ENCODE data around the gene DNAJB8. TPM values are rescaled to one million over a fixed set of nuclear protein-coding genes. Genes with fewer than 3 reads are reported as not detected.

The DNAJB8 gene
- total and polyA plus RNA-seq, 2 experiments from 2014 or later = not detected

GRCh38 chr3:128493570-128494366 lies 27.1 kb upstream of the DNAJB8 start:
- H3K79me2 ChIP-seq = no peaks in the 10 kb centered on the region
- peaks cover 89% of the 10 kb centered on the region for H3K27me3 ChIP-seq
- H3K9me3 ChIP-seq (ENCODE audit: low read depth) = no peaks in the 10 kb centered on the region
- no peaks in the 10 kb centered on the region for H3K9me2 ChIP-seq (replicated peaks; ENCODE audit: insufficient read depth)
- no peak overlapping the region for H3K27ac ChIP-seq
- no peak for DNase-seq (ENCODE audit: low spot score)
- H4K20me1 ChIP-seq (ENCODE audit: insufficient read depth, poor library complexity, severe bottlenecking) = no peaks in the 10 kb centered on the region
- no peak overlapping the region for H2AFZ ChIP-seq
- 32% methylated on average over 12 of the region's 13 CpGs for WGBS (ENCODE audit: low lambda C conversion rate, missing lambda C conversion rate)
- TF ChIP-seq EZH2phosphoT487 (IDR thresholded peaks at IDR 0.05; ENCODE audit: low read depth, severe bottlenecking, unreplicated experiment) = peak; percentile 20
- no peak for TF ChIP-seq CTCF (IDR thresholded peaks at IDR 0.05; ENCODE audit: poor library complexity)
- no peak for TF ChIP-seq EZH2 (IDR thresholded peaks at IDR 0.05; ENCODE audit: borderline replicate concordance)
- no peaks in the 10 kb centered on the region for H3K36me3 ChIP-seq (replicated peaks; ENCODE audit: insufficient read depth, low read depth)
- peaks cover 23% of the 10 kb centered on the region for H3K4me1 ChIP-seq (ENCODE audit: insufficient read depth)
- no peak overlapping the region for H3K4me3 ChIP-seq
- H3K4me2 ChIP-seq = no peak overlapping the region

- Histone ChIP-seq H3K79me2 (no peaks in the 10 kb centered on the region), H3K36me3 (replicated peaks; ENCODE audit: insufficient read depth, low read depth) (no peaks in the 10 kb centered on the region), H3K27me3 (peaks cover 96% of the 10 kb centered on the region), H3K9me3 (ENCODE audit: low read depth) (no peaks in the 10 kb centered on the region), H2AFZ (peak within 1 kb of the TSS; percentile 56), H3K4me3 (no peak within 1 kb of the TSS), H3K9me2 (replicated peaks; ENCODE audit: insufficient read depth) (no peaks in the 10 kb centered on the region), H3K4me2 (peak within 1 kb of the TSS; percentile 72), H4K20me1 (ENCODE audit: insufficient read depth, poor library complexity, severe bottlenecking) (no peaks in the 10 kb centered on the region), H3K4me1 (ENCODE audit: insufficient read depth) (peaks cover 32% of the 10 kb centered on the region), H3K27ac (no peak within 1 kb of the TSS)
- peak; percentile 56 for DNase-seq (ENCODE audit: low spot score)
- peak; percentile 83 for TF ChIP-seq EZH2phosphoT487 (IDR thresholded peaks at IDR 0.05; ENCODE audit: low read depth, severe bottlenecking, unreplicated experiment)
- TF ChIP-seq CTCF (IDR thresholded peaks at IDR 0.05; ENCODE audit: poor library complexity) = peak; percentile 22
- TF ChIP-seq EZH2 (IDR thresholded peaks at IDR 0.05; ENCODE audit: borderline replicate concordance) = peak; percentile 96
- whole genome bisulfite sequencing (ENCODE audit: low lambda C conversion rate, missing lambda C conversion rate) = 19% methylated on average over 22 of the region's 78 CpGs
Observed at GRCh38 chr3:128492671-128493569, 26.2 kb upstream of the DNAJB8 start, which contains the start of gene GATA2. Gene GATA2 (minus strand): TSS chr3:128493201. CDS start chr3:128487031, 6,170 bp downstream.

GRCh38 chr3:128491941-128492670 lies 25.4 kb upstream of the DNAJB8 start:
- 8% methylated on average over 61 of the region's 70 CpGs for WGBS (ENCODE audit: low lambda C conversion rate, missing lambda C conversion rate)
- Histone ChIP-seq H2AFZ (peak overlapping the region; percentile 56), H3K9me2 (replicated peaks; ENCODE audit: insufficient read depth) (no peaks in the 10 kb centered on the region), H3K4me3 (no peak overlapping the region), H3K4me2 (peak overlapping the region; percentile 72), H3K9me3 (ENCODE audit: low read depth) (no peaks in the 10 kb centered on the region), H3K4me1 (ENCODE audit: insufficient read depth) (peaks cover 39% of the 10 kb centered on the region), H3K36me3 (replicated peaks; ENCODE audit: insufficient read depth, low read depth) (no peaks in the 10 kb centered on the region), H3K27me3 (peaks cover 99% of the 10 kb centered on the region), H4K20me1 (ENCODE audit: insufficient read depth, poor library complexity, severe bottlenecking) (no peaks in the 10 kb centered on the region), H3K79me2 (no peaks in the 10 kb centered on the region), H3K27ac (no peak overlapping the region)
- DNase-seq (ENCODE audit: low spot score) = no peak
- TF ChIP-seq CTCF (IDR thresholded peaks at IDR 0.05; ENCODE audit: poor library complexity) = no peak
- TF ChIP-seq EZH2phosphoT487 (IDR thresholded peaks at IDR 0.05; ENCODE audit: low read depth, severe bottlenecking, unreplicated experiment) = peak; percentile 78
- TF ChIP-seq EZH2 (IDR thresholded peaks at IDR 0.05; ENCODE audit: borderline replicate concordance) = peak; percentile 100

Measured in hepatocyte (in vitro differentiated cells).